MM.1S (cell line): ENCODE measurements around the gene MAGOH.

Experiments used
- EZH2 ChIP-seq: fragments of 300-600 bp; sonication (generic); optimal IDR thresholded peaks from 2 replicates; pipeline ENCODE3; 2017; ENCODE audit warnings: low read depth, mild to moderate bottlenecking, antibody characterized with exemption, low read length, mixed read lengths
- TF ChIP-seq, protein P1 (sequence below): fragments of 300-600 bp; sonication (generic); IDR thresholded peaks from 2 replicates; pipeline ENCODE4 v1.5.1; 2016; ENCODE audit warnings: antibody characterized with exemption, low read length, mixed read lengths

- TF ChIP-seq, protein P1, sequence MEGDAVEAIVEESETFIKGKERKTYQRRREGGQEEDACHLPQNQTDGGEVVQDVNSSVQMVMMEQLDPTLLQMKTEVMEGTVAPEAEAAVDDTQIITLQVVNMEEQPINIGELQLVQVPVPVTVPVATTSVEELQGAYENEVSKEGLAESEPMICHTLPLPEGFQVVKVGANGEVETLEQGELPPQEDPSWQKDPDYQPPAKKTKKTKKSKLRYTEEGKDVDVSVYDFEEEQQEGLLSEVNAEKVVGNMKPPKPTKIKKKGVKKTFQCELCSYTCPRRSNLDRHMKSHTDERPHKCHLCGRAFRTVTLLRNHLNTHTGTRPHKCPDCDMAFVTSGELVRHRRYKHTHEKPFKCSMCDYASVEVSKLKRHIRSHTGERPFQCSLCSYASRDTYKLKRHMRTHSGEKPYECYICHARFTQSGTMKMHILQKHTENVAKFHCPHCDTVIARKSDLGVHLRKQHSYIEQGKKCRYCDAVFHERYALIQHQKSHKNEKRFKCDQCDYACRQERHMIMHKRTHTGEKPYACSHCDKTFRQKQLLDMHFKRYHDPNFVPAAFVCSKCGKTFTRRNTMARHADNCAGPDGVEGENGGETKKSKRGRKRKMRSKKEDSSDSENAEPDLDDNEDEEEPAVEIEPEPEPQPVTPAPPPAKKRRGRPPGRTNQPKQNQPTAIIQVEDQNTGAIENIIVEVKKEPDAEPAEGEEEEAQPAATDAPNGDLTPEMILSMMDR = no peak
- TF ChIP-seq EZH2 = no peak
Measured at GRCh38 chr1:53279296-53280200, 41.2 kb upstream of the MAGOH start.
